HEK293 (cell line): ENCODE measurements around the gene ARHGAP28.

ENCODE experiments used
- CTCF ChIA-PET: fragments of 350-600 bp; formaldehyde crosslinking; extraction: SDS; loops from one replicate; lab custom pipeline; 2021; ENCODE audit warnings: antibody characterized with exemption; lab: Yijun Ruan, JAX
- POLR2A ChIA-PET: fragments of 300-600 bp; formaldehyde crosslinking; extraction: SDS; loops from one replicate; lab custom pipeline; 2020; ENCODE audit warnings: antibody characterized with exemption, inconsistent platforms; lab: Yijun Ruan, JAX
- H3K27ac ChIP-seq: fragments of 200-500 bp; sonication (Bioruptor generic); 2 replicates; pipeline ENCODE4 v1.5.1; 2014; ENCODE audit warnings: low read depth, low read length, control low read depth, inconsistent platforms; ENCODE audit errors: extremely low read depth
- H3K36me3 ChIP-seq, 2 experiments: fragments of 200-500 bp in 1 of 2; sonication (Bioruptor generic) in 1 of 2; 1 replicate in 1 of 2; 2 replicates in 1 of 2; pipeline ENCODE4 v1.5.1; 2014 to 2017; ENCODE audit warnings: inconsistent platforms in 2 of 2, low read length in 2 of 2; ENCODE audit not compliant: control insufficient read depth in 2 of 2, insufficient read depth in 1 of 2
- H3K4me1 ChIP-seq: fragments of 200-500 bp; sonication (Bioruptor generic); 2 replicates; pipeline ENCODE4 v1.5.1; 2014; ENCODE audit warnings: mild to moderate bottlenecking, low read length, inconsistent platforms; ENCODE audit not compliant: control insufficient read depth, insufficient read depth
- H3K4me3 ChIP-seq: 2 replicates; pipeline ENCODE4 v1.5.1; 2011; ENCODE audit warnings: low read depth, mild to moderate bottlenecking, control low read depth, low read length, moderate library complexity
- H3K9me3 ChIP-seq: fragments of 200-500 bp; sonication (Bioruptor generic); 2 replicates; pipeline ENCODE4 v1.5.1; 2014; ENCODE audit warnings: low read depth, low read length, inconsistent platforms; ENCODE audit not compliant: control insufficient read depth, insufficient read depth
- BCL11B ChIP-seq: fragments of 450-650 bp; formaldehyde crosslinking; IDR thresholded peaks from 2 replicates; pipeline ENCODE4 v1.5.1; 2016; ENCODE audit warnings: low read depth, missing biosample characterization, missing genetic modification characterization
- EGR2 ChIP-seq: fragments of 450-650 bp; formaldehyde crosslinking; IDR thresholded peaks from 2 replicates; pipeline ENCODE4 v1.5.1; 2016; ENCODE audit warnings: low read depth, missing biosample characterization, missing genetic modification characterization
- GFI1B ChIP-seq: fragments of 450-650 bp; formaldehyde crosslinking; IDR thresholded peaks from 2 replicates; pipeline ENCODE4 v1.5.1; 2016; ENCODE audit warnings: missing biosample characterization, missing genetic modification characterization
- PBX3 ChIP-seq: sonication (generic); formaldehyde crosslinking; IDR thresholded peaks from 2 replicates; pipeline ENCODE4 v1.8.1; 2022; ENCODE audit warnings: mild to moderate bottlenecking, moderate library complexity, missing genetic modification reagents
- RBAK ChIP-seq: fragments of 450-650 bp; formaldehyde crosslinking; IDR thresholded peaks from 2 replicates; pipeline ENCODE4 v1.5.1; 2016; ENCODE audit warnings: missing biosample characterization, missing genetic modification characterization
- SCRT1 ChIP-seq: fragments of 450-650 bp; formaldehyde crosslinking; IDR thresholded peaks from 2 replicates; pipeline ENCODE4 v1.5.1; 2016; ENCODE audit warnings: missing biosample characterization, missing genetic modification characterization, borderline replicate concordance
- YY2 ChIP-seq: fragments of 450-650 bp; formaldehyde crosslinking; IDR thresholded peaks from 2 replicates; pipeline ENCODE4 v1.5.1; 2016; ENCODE audit warnings: missing biosample characterization, missing genetic modification characterization
- ZNF248 ChIP-seq: fragments of 450-650 bp; formaldehyde crosslinking; IDR thresholded peaks from 2 replicates; pipeline ENCODE4 v1.5.1; 2017; ENCODE audit warnings: missing biosample characterization, missing genetic modification characterization
- ZNF302 ChIP-seq: fragments of 450-650 bp; formaldehyde crosslinking; IDR thresholded peaks from 2 replicates; pipeline ENCODE4 v1.5.1; 2016; ENCODE audit warnings: missing biosample characterization, missing genetic modification characterization, low read depth
- ZNF324 ChIP-seq: fragments of 450-650 bp; formaldehyde crosslinking; IDR thresholded peaks from 2 replicates; pipeline ENCODE4 v1.5.1; 2016; ENCODE audit warnings: missing biosample characterization, missing genetic modification characterization
- ZNF335 ChIP-seq: fragments of 450-650 bp; formaldehyde crosslinking; conservative IDR thresholded peaks from 2 replicates; pipeline ENCODE4 v1.5.1; 2016; ENCODE audit warnings: missing biosample characterization, missing genetic modification characterization
- ZNF350 ChIP-seq: fragments of 450-650 bp; formaldehyde crosslinking; IDR thresholded peaks from 2 replicates; pipeline ENCODE4 v1.5.0; 2017; ENCODE audit warnings: missing biosample characterization, mild to moderate bottlenecking, missing genetic modification characterization
- ZNF433 ChIP-seq: fragments of 450-650 bp; formaldehyde crosslinking; IDR thresholded peaks from 2 replicates; pipeline ENCODE4 v1.5.1; 2016; ENCODE audit warnings: missing biosample characterization, missing genetic modification characterization, low read depth
- ZNF513 ChIP-seq: fragments of 450-650 bp; IDR thresholded peaks from 2 replicates; pipeline ENCODE4 v1.5.1; 2018; ENCODE audit warnings: missing biosample characterization, missing genetic modification characterization
- ZNF555 ChIP-seq: fragments of 450-650 bp; formaldehyde crosslinking; conservative IDR thresholded peaks from 2 replicates; pipeline ENCODE4 v1.5.1; 2017; ENCODE audit warnings: missing biosample characterization, mild to moderate bottlenecking, missing genetic modification characterization, inconsistent platforms
- ZNF626 ChIP-seq: fragments of 450-650 bp; sonication (Bioruptor Pico); formaldehyde crosslinking; IDR thresholded peaks from 2 replicates; pipeline ENCODE4 v1.5.1; 2018; ENCODE audit warnings: missing biosample characterization, missing genetic modification characterization, inconsistent platforms
- ZNF677 ChIP-seq: fragments of 450-650 bp; IDR thresholded peaks from 2 replicates; pipeline ENCODE4 v1.5.0; 2018; ENCODE audit warnings: missing biosample characterization, mild to moderate bottlenecking, missing genetic modification characterization, moderate library complexity
- ZNF707 ChIP-seq: fragments of 450-650 bp; formaldehyde crosslinking; IDR thresholded peaks from 2 replicates; pipeline ENCODE4 v1.5.1; 2016; ENCODE audit warnings: missing biosample characterization, missing genetic modification characterization
- ZNF791 ChIP-seq: fragments of 450-650 bp; formaldehyde crosslinking; IDR thresholded peaks from 2 replicates; pipeline ENCODE4 v1.5.1; 2016; ENCODE audit warnings: missing biosample characterization, missing genetic modification characterization
- ZNF837 ChIP-seq: fragments of 450-650 bp; formaldehyde crosslinking; IDR thresholded peaks from 2 replicates; pipeline ENCODE4 v1.5.1; 2016; ENCODE audit warnings: missing biosample characterization, missing genetic modification characterization
- ZXDB ChIP-seq: fragments of 450-650 bp; formaldehyde crosslinking; IDR thresholded peaks from 2 replicates; pipeline ENCODE4 v1.5.1; 2016; ENCODE audit warnings: missing biosample characterization, missing genetic modification characterization
- TF ChIP-seq, protein P1 (sequence below): fragments of 450-650 bp; formaldehyde crosslinking; IDR thresholded peaks from 2 replicates; pipeline ENCODE4 v1.5.1; 2017; ENCODE audit warnings: missing biosample characterization, mild to moderate bottlenecking, missing genetic modification characterization, moderate library complexity
- TF ChIP-seq, protein P2 (sequence below): fragments of 450-650 bp; formaldehyde crosslinking; IDR thresholded peaks from 2 replicates; pipeline ENCODE4 v1.5.1; 2016; ENCODE audit warnings: missing biosample characterization, missing genetic modification characterization
- TF ChIP-seq, protein P3 (sequence below): fragments of 450-650 bp; formaldehyde crosslinking; IDR thresholded peaks from 2 replicates; pipeline ENCODE4 v1.5.1; 2017; ENCODE audit warnings: missing biosample characterization, missing genetic modification characterization
- TF ChIP-seq, protein P4 (sequence below): fragments of 450-650 bp; formaldehyde crosslinking; IDR thresholded peaks from 2 replicates; pipeline ENCODE4 v1.5.1; 2017; ENCODE audit warnings: missing biosample characterization, missing genetic modification characterization

The ARHGAP28 gene

DNA sequence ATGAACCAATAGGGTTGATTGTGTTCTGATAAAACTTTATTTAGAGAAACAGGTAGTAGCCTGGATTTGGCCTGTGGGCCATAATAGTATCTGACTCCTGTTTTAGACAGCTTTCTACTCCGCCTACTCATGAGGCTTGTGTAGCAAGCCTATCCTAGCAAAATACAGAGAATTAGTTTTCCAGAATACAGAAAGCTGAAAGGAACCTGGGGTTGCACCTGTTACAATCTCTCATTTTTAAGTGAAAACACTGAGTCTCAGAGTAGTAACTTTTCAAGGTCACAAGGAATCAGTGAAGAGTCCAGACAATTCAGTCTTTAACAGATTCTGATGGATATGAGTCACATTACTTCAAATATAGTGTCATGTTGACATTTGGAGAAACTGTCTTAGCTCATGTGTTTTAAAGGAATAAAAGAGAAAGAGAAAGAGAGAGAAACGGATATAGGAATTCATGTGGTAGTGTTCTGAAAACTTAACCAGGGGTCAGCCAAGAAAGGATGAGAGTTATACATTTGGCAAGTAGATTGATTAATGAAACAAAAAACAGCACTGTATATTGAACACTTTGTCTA lies 17.0 kb downstream of the ARHGAP28 start:
- Histone ChIP-seq H3K36me3 (no peaks in the 10 kb centered on the region), H3K4me1 (peaks cover 32% of the 10 kb centered on the region), H3K27ac (no peak overlapping the region), H3K4me3 (no peak overlapping the region), H3K9me3 (peaks cover 2% of the 10 kb centered on the region; the same call in 1 of the 2 replicates)
- POLR2A ChIA-PET = no interaction called here
- TF ChIP-seq ZNF302 (tag by site-specific recombination) (no peak), ZNF707 (tag by site-specific recombination) (no peak)
- CTCF ChIA-PET = interaction anchor here (0.6 to 0.7 kb wide), 3 partner anchors 14 to 229 kb away, joined by 3 to 7 read pairs (median 3); no protein-coding TSS in a partner anchor

- Histone ChIP-seq H3K4me3 (no peak overlapping the region), H3K27ac (no peak overlapping the region), H3K9me3 (peaks cover 2% of the 10 kb centered on the region; the same call in 1 of the 2 replicates), H3K36me3 (no peaks in the 10 kb centered on the region), H3K4me1 (peaks cover 23% of the 10 kb centered on the region)
- CTCF ChIA-PET = interaction anchor here (1.7 kb wide), 1 partner anchor 30 kb away, joined by 7 read pairs; no protein-coding TSS in a partner anchor
- POLR2A ChIA-PET = interaction anchor here (1.1 kb wide), 1 partner anchor 16 kb away, joined by 4 read pairs; no protein-coding TSS in a partner anchor
- TF ChIP-seq, protein P1, sequence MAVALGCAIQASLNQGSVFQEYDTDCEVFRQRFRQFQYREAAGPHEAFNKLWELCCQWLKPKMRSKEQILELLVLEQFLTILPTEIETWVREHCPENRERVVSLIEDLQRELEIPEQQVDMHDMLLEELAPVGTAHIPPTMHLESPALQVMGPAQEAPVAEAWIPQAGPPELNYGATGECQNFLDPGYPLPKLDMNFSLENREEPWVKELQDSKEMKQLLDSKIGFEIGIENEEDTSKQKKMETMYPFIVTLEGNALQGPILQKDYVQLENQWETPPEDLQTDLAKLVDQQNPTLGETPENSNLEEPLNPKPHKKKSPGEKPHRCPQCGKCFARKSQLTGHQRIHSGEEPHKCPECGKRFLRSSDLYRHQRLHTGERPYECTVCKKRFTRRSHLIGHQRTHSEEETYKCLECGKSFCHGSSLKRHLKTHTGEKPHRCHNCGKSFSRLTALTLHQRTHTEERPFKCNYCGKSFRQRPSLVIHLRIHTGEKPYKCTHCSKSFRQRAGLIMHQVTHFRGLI (tag by site-specific recombination) = no peak
- TF ChIP-seq, protein P2, sequence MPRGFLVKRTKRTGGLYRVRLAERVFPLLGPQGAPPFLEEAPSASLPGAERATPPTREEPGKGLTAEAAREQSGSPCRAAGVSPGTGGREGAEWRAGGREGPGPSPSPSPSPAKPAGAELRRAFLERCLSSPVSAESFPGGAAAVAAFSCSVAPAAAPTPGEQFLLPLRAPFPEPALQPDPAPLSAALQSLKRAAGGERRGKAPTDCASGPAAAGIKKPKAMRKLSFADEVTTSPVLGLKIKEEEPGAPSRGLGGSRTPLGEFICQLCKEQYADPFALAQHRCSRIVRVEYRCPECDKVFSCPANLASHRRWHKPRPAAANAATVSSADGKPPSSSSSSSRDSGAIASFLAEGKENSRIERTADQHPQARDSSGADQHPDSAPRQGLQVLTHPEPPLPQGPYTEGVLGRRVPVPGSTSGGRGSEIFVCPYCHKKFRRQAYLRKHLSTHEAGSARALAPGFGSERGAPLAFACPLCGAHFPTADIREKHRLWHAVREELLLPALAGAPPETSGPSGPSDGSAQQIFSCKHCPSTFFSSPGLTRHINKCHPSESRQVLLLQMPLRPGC (tag by site-specific recombination) = peak; percentile 50
- no peak for TF ChIP-seq GFI1B (tag by site-specific recombination)
- 0 out of 2 replicates have a peak, but pooled peaks have one; percentile 9 for TF ChIP-seq SCRT1 (tag by site-specific recombination)
- TF ChIP-seq ZNF791 (tag by site-specific recombination) = no peak
- no peak for TF ChIP-seq ZNF837
- TF ChIP-seq BCL11B = no peak
- TF ChIP-seq, protein P3, sequence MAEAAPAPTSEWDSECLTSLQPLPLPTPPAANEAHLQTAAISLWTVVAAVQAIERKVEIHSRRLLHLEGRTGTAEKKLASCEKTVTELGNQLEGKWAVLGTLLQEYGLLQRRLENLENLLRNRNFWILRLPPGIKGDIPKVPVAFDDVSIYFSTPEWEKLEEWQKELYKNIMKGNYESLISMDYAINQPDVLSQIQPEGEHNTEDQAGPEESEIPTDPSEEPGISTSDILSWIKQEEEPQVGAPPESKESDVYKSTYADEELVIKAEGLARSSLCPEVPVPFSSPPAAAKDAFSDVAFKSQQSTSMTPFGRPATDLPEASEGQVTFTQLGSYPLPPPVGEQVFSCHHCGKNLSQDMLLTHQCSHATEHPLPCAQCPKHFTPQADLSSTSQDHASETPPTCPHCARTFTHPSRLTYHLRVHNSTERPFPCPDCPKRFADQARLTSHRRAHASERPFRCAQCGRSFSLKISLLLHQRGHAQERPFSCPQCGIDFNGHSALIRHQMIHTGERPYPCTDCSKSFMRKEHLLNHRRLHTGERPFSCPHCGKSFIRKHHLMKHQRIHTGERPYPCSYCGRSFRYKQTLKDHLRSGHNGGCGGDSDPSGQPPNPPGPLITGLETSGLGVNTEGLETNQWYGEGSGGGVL (tag by site-specific recombination) = peak; percentile 84
- TF ChIP-seq, protein P4, sequence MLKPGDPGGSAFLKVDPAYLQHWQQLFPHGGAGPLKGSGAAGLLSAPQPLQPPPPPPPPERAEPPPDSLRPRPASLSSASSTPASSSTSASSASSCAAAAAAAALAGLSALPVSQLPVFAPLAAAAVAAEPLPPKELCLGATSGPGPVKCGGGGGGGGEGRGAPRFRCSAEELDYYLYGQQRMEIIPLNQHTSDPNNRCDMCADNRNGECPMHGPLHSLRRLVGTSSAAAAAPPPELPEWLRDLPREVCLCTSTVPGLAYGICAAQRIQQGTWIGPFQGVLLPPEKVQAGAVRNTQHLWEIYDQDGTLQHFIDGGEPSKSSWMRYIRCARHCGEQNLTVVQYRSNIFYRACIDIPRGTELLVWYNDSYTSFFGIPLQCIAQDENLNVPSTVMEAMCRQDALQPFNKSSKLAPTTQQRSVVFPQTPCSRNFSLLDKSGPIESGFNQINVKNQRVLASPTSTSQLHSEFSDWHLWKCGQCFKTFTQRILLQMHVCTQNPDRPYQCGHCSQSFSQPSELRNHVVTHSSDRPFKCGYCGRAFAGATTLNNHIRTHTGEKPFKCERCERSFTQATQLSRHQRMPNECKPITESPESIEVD (tag by site-specific recombination) = no peak
- TF ChIP-seq PBX3 (CRISPR knock-in tag) = no peak
- TF ChIP-seq ZNF555 (tag by site-specific recombination) = no peak
- TF ChIP-seq ZNF626 = no peak
- TF ChIP-seq ZNF248 (tag by site-specific recombination) = no peak
- TF ChIP-seq ZNF513 (tag by site-specific recombination) = no peak
- TF ChIP-seq RBAK = no peak
- no peak for TF ChIP-seq EGR2 (tag by site-specific recombination)
- peak; percentile 63 for TF ChIP-seq ZXDB (tag by site-specific recombination)
- TF ChIP-seq ZNF324 (tag by site-specific recombination) = 0 out of 2 replicates have a peak, but pooled peaks have one; percentile 48
- TF ChIP-seq ZNF350 (tag by site-specific recombination) = no peak
- no peak for TF ChIP-seq ZNF433 (tag by site-specific recombination)
- peak; percentile 78 for TF ChIP-seq ZNF335
- no peak for TF ChIP-seq ZNF677 (tag by site-specific recombination)
- TF ChIP-seq YY2 = no peak
These were observed 18.1 kb downstream of the ARHGAP28 start for GRCh38 chr18:6747646-6748045.
